Trophoblast cell (in vitro differentiated cells and primary cell): ENCODE data around the gene DMXL2.
"Not testable (repeated sequence)": the region's sequence is repeated elsewhere in the genome, so short reads cannot be mapped to it uniquely, and the experiment has no call there.

Experiments
- DNase-seq, 2 donors: peaks; one replicate each; pipeline ENCODE4 v3.0.0-alpha.2; 2016
- H2AFZ ChIP-seq: 2 replicates; pipeline ENCODE4 v1.6.1; 2013; ENCODE audit warnings: low read length, moderate library complexity, mild to moderate bottlenecking; ENCODE audit not compliant: insufficient read depth, poor library complexity
- H2AK5ac ChIP-seq: 2 replicates; pipeline ENCODE4 v1.6.1; 2013; ENCODE audit warnings: mild to moderate bottlenecking, low read length
- H2BK120ac ChIP-seq: 2 replicates; pipeline ENCODE4 v1.6.1; 2013; ENCODE audit warnings: low read length, mild to moderate bottlenecking, moderate library complexity; ENCODE audit not compliant: insufficient read depth, poor library complexity
- H2BK12ac ChIP-seq: 2 replicates; pipeline ENCODE4 v1.6.1; 2013; ENCODE audit warnings: mild to moderate bottlenecking, low read length, moderate library complexity
- H2BK5ac ChIP-seq: 2 replicates; pipeline ENCODE4 v1.6.1; 2013; ENCODE audit warnings: low read length, low read depth, moderate library complexity, mild to moderate bottlenecking; ENCODE audit not compliant: poor library complexity
- H3K14ac ChIP-seq: 2 replicates; pipeline ENCODE4 v1.6.1; 2013; ENCODE audit warnings: mild to moderate bottlenecking, low read length
- H3K18ac ChIP-seq: 2 replicates; pipeline ENCODE4 v1.6.1; 2013; ENCODE audit warnings: mild to moderate bottlenecking, low read length
- H3K23ac ChIP-seq: 2 replicates; pipeline ENCODE4 v1.6.1; 2013; ENCODE audit warnings: low read length
- H3K27ac ChIP-seq: 2 replicates; pipeline ENCODE4 v1.5.1; 2013; ENCODE audit warnings: low read depth, mild to moderate bottlenecking, inconsistent platforms, low read length, moderate library complexity
- H3K27me3 ChIP-seq: 2 replicates; pipeline ENCODE4 v1.6.1; 2013; ENCODE audit warnings: inconsistent platforms, mild to moderate bottlenecking, low read length, moderate library complexity; ENCODE audit not compliant: insufficient read depth
- H3K36me3 ChIP-seq, 2 experiments: 1 replicate in 1 of 2; 2 replicates in 1 of 2; pipeline ENCODE4 v1.6.1; 2013; ENCODE audit warnings: low read length in 2 of 2, mild to moderate bottlenecking in 2 of 2, moderate library complexity in 1 of 2; ENCODE audit not compliant: insufficient read depth in 2 of 2, control insufficient read depth in 1 of 2
- H3K4ac ChIP-seq: 2 replicates; pipeline ENCODE4 v1.6.1; 2013; ENCODE audit warnings: low read depth, mild to moderate bottlenecking, low read length, moderate library complexity
- H3K4me1 ChIP-seq, 2 experiments: 1 replicate in 1 of 2; 2 replicates in 1 of 2; pipeline ENCODE4 v1.6.1; 2013; ENCODE audit warnings: low read length in 2 of 2, mild to moderate bottlenecking in 2 of 2, moderate library complexity in 1 of 2; ENCODE audit not compliant: insufficient read depth in 2 of 2, control insufficient read depth in 1 of 2
- H3K4me2 ChIP-seq: 2 replicates; pipeline ENCODE4 v1.6.1; 2013; ENCODE audit warnings: inconsistent platforms, mild to moderate bottlenecking, low read length, moderate library complexity
- H3K4me3 ChIP-seq: 2 replicates; pipeline ENCODE4 v1.5.1; 2013; ENCODE audit warnings: mild to moderate bottlenecking, low read depth, low read length, inconsistent platforms
- H3K79me1 ChIP-seq: one replicate; pipeline ENCODE4 v1.6.1; 2013; ENCODE audit warnings: low read length
- H3K79me2 ChIP-seq: 2 replicates; pipeline ENCODE4 v1.6.1; 2013; ENCODE audit warnings: low read length, mild to moderate bottlenecking; ENCODE audit not compliant: control insufficient read depth, insufficient read depth, poor library complexity
- H3K9ac ChIP-seq: 2 replicates; pipeline ENCODE4 v1.6.1; 2013; ENCODE audit warnings: mild to moderate bottlenecking, low read length
- H3K9me3 ChIP-seq: 2 replicates; pipeline ENCODE4 v1.6.1; 2013; ENCODE audit warnings: low read depth, mild to moderate bottlenecking, control low read depth, inconsistent platforms, low read length; ENCODE audit not compliant: insufficient read depth
- H4K12ac ChIP-seq: 2 replicates; pipeline ENCODE4 v1.6.1; 2013; ENCODE audit warnings: low read depth, mild to moderate bottlenecking, low read length, moderate library complexity
- H4K8ac ChIP-seq: 2 replicates; pipeline ENCODE4 v1.6.1; 2013; ENCODE audit warnings: low read depth, mild to moderate bottlenecking, low read length, moderate library complexity
- H4K91ac ChIP-seq: one replicate; pipeline ENCODE4 v1.6.1; 2013; ENCODE audit warnings: low read depth, mild to moderate bottlenecking, low read length, moderate library complexity
- WGBS: extraction: QIAGEN DNeasy Blood & Tissue Kit; methylation state at CpG from one replicate; pipeline ENCODE4 v1.1.7; 2013; ENCODE audit warnings: missing lambda C conversion rate; ENCODE audit not compliant: insufficient read length, insufficient coverage; ENCODE audit errors: extremely low coverage; 5-methylcytosine and 5-hydroxymethylcytosine counted together

The DMXL2 gene

GRCh38 chr15:51648101-51648500, 25.5 kb upstream of the DMXL2 start:
- H3K27me3 ChIP-seq, H3K27ac ChIP-seq, H3K23ac ChIP-seq, H3K36me3 ChIP-seq, H3K4me2 ChIP-seq, H3K9me3 ChIP-seq, H4K8ac ChIP-seq, H3K4me3 ChIP-seq, H2BK12ac ChIP-seq, H3K4me1 ChIP-seq, DNase-seq, H3K9ac ChIP-seq, H2BK120ac ChIP-seq, H3K14ac ChIP-seq, H3K18ac ChIP-seq, H3K79me1 ChIP-seq, H4K91ac ChIP-seq, H3K4ac ChIP-seq, H2BK5ac ChIP-seq, H4K12ac ChIP-seq, H2AK5ac ChIP-seq, H2AFZ ChIP-seq, H3K79me2 ChIP-seq: not testable (repeated sequence)
- WGBS = no CpG with 5 or more reads among the region's 1 CpG

DNA sequence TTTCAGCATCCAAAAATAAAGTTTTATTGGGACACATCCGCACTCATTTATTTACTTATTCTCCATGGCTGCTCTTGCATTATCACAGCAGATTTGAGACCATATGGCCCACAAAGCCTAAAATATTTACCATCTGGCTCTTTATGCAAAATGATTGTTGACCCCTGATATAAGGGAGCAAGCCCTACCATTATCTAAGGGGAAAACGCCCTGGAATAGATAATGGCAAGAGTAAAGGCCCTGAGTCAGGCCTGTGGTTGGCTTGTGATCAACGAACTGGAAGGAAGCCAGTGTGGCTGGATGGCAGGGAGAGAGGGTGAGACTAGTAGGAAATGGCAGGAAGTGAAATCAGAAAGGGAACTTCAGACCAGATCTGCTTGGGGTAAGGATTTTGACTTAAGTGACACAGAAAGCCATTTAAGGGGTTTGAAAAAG, 24.6 kb upstream of the DMXL2 start:
- H4K91ac ChIP-seq = no peak overlapping the region
- H3K18ac ChIP-seq = no peak overlapping the region
- peak in 1 of 2 donors; percentile 21 for DNase-seq
- no peak overlapping the region for H3K4me3 ChIP-seq
- no peaks in the 10 kb centered on the region for H3K79me1 ChIP-seq
- no peaks in the 10 kb centered on the region for H3K9me3 ChIP-seq
- no peaks in the 10 kb centered on the region for H3K4me1 ChIP-seq
- no CpG with 5 or more reads among the region's 3 CpGs for WGBS
- no peaks in the 10 kb centered on the region for H3K36me3 ChIP-seq
- H3K9ac ChIP-seq = no peak overlapping the region
- H3K23ac ChIP-seq = no peak overlapping the region
- H2BK12ac ChIP-seq = no peak overlapping the region
- H3K14ac ChIP-seq = no peak overlapping the region
- H2AK5ac ChIP-seq = no peak overlapping the region
- no peak overlapping the region for H2AFZ ChIP-seq
- H4K12ac ChIP-seq = no peak overlapping the region
- no peak overlapping the region for H2BK120ac ChIP-seq
- no peak overlapping the region for H3K4me2 ChIP-seq
- no peak overlapping the region for H4K8ac ChIP-seq
- no peak overlapping the region for H2BK5ac ChIP-seq
- H3K79me2 ChIP-seq = no peaks in the 10 kb centered on the region
- H3K27ac ChIP-seq = no peak overlapping the region
- H3K4ac ChIP-seq = no peak overlapping the region
- H3K27me3 ChIP-seq = no peaks in the 10 kb centered on the region

DNA sequence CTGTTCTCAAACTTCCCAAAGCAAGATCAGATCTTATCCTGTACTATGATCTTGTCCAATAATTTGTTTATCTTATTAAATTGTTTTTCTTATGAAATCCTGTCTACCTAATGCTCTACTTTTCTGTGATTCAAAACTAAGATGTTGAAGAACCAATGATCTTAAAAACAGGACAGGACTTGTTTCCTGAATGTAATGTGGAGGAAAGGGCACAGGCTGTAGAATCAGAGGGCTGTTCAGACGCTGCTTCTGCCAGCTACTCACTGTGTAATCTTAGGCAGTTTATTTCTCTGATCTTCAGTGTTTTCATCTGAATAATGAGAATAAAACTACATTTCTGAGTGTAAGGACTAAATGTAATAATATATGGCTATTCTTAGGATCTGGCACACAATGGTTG, 20.1 kb upstream of the DMXL2 start:
- DNase-seq = peak in 1 of 2 donors; percentile 18
- Histone ChIP-seq H3K4me2 (no peak overlapping the region), H3K36me3 (no peaks in the 10 kb centered on the region), H2BK120ac (no peak overlapping the region), H3K4me1 (no peaks in the 10 kb centered on the region), H2AFZ (no peak overlapping the region), H3K27ac (no peak overlapping the region), H3K79me2 (no peaks in the 10 kb centered on the region), H3K14ac (no peak overlapping the region), H4K12ac (no peak overlapping the region), H4K91ac (no peak overlapping the region), H3K4me3 (no peak overlapping the region), H3K27me3 (no peaks in the 10 kb centered on the region), H4K8ac (no peak overlapping the region), H3K9me3 (no peaks in the 10 kb centered on the region), H2BK5ac (no peak overlapping the region), H3K9ac (no peak overlapping the region), H2AK5ac (no peak overlapping the region), H3K4ac (no peak overlapping the region), H3K23ac (no peak overlapping the region), H3K18ac (no peak overlapping the region), H3K79me1 (no peaks in the 10 kb centered on the region), H2BK12ac (no peak overlapping the region)
- no CpG with 5 or more reads among the region's 1 CpG for WGBS

GRCh38 chr15:51641490-51642130, 19.0 kb upstream of the DMXL2 start:
- H3K27ac ChIP-seq = no peak overlapping the region
- H3K9ac ChIP-seq = no peak overlapping the region
- no peak overlapping the region for H2BK12ac ChIP-seq
- no peak overlapping the region for H2AFZ ChIP-seq
- H3K4ac ChIP-seq = no peak overlapping the region
- no peak overlapping the region for H3K23ac ChIP-seq
- no peak overlapping the region for H3K4me3 ChIP-seq
- no peak overlapping the region for H2BK5ac ChIP-seq
- H3K18ac ChIP-seq = no peak overlapping the region
- no peaks in the 10 kb centered on the region for H3K9me3 ChIP-seq
- no peaks in the 10 kb centered on the region for H3K27me3 ChIP-seq
- DNase-seq = no peak
- no peak overlapping the region for H3K4me2 ChIP-seq
- no peak overlapping the region for H2BK120ac ChIP-seq
- WGBS = no CpG with 5 or more reads among the region's 4 CpGs
- H3K79me2 ChIP-seq = no peaks in the 10 kb centered on the region
- no peaks in the 10 kb centered on the region for H3K36me3 ChIP-seq
- no peak overlapping the region for H3K14ac ChIP-seq
- H3K79me1 ChIP-seq = no peaks in the 10 kb centered on the region
- no peak overlapping the region for H4K8ac ChIP-seq
- H4K12ac ChIP-seq = no peak overlapping the region
- H4K91ac ChIP-seq = no peak overlapping the region
- H2AK5ac ChIP-seq = no peak overlapping the region
- no peaks in the 10 kb centered on the region for H3K4me1 ChIP-seq
